K562 (cell line): Measurements from ENCODE around the gene HADHA. TPM values are rescaled to one million over a fixed set of nuclear protein-coding genes. Genes with fewer than 3 reads are reported as not detected.
A peak's percentile ranks its signal among the peaks of the same experiment; 100 is the strongest.

ENCODE experiments used
- ATAC-seq: fragments of 200-7000 bp; cut with Tn5 transposase; 3 replicates; pipeline ENCODE4 v1.9.1; 2020; ENCODE audit warnings: moderate library complexity
- BruUV-seq: library from RNA; stranded (reverse); fragments of 400-500 nt; replicated peaks from 2 replicates; lab custom pipeline; 2021; lab: Mats Ljungman, UMichigan
- CTCF ChIA-PET: fragments of 300-600 bp; formaldehyde crosslinking; extraction: SDS; loops from one replicate; lab custom pipeline; 2021; ENCODE audit warnings: low intra/inter-chr PET ratio; lab: Yijun Ruan, JAX
- POLR2A ChIA-PET: fragments of 300-600, 350-650 bp; sonication (Branson Sonifier 250); formaldehyde crosslinking; extraction: SDS; loops from one replicate; lab custom pipeline; 2021; ENCODE audit warnings: antibody characterized with exemption, inconsistent platforms; lab: Yijun Ruan, JAX
- DNase-seq, 4 experiments: peaks; one replicate each; pipeline versions ENCODE4 v3.0.0 to v3.0.0-alpha.2; 2011 to 2018; ENCODE audit warnings: low spot score in 3 of 4, mixed read lengths in 3 of 4; ENCODE audit errors: extremely low read depth in 1 of 4
- FAIRE-seq: peaks from 2 replicates; lab custom pipeline; 2011; peaks lifted over from hg19 to GRCh38; lab: Jason Lieb, UNC
- H2AFZ ChIP-seq: 2 replicates; pipeline ENCODE4 v1.6.0; 2011; ENCODE audit warnings: low read depth, low read length, control low read depth, inconsistent platforms
- H3K27ac ChIP-seq: fragments of 200-600 bp; 3 replicates; pipeline ENCODE4 v1.8.0; 2011; ENCODE audit warnings: low read depth, mild to moderate bottlenecking, control low read depth, inconsistent platforms, low read length, moderate library complexity, mixed read lengths; ENCODE audit errors: extremely low read depth
- H3K27me3 ChIP-seq, 2 experiments: fragments of 300-600 bp in 1 of 2; 2 replicates in 1 of 2; 3 replicates in 1 of 2; pipeline versions ENCODE4 v1.6.0 to v1.8.0; 2011; ENCODE audit warnings: inconsistent platforms in 2 of 2, low read length in 2 of 2, mild to moderate bottlenecking in 1 of 2, mixed read lengths in 1 of 2, moderate library complexity in 1 of 2; ENCODE audit not compliant: control insufficient read depth in 2 of 2, insufficient read depth in 2 of 2
- H3K36me3 ChIP-seq: fragments of 300-600 bp; 3 replicates; pipeline ENCODE4 v1.8.0; 2011; ENCODE audit warnings: mild to moderate bottlenecking, low read length, inconsistent platforms; ENCODE audit not compliant: control insufficient read depth, insufficient read depth
- H3K4me1 ChIP-seq, 2 experiments: fragments of 200-600 bp in 1 of 2; replicated peaks in 1 of 2; 2 replicates in 1 of 2; 3 replicates in 1 of 2; pipeline versions ENCODE4 v1.5.1 to v1.8.0; 2011; ENCODE audit warnings: inconsistent platforms in 2 of 2, low read length in 2 of 2, mild to moderate bottlenecking in 1 of 2, mixed read lengths in 1 of 2, moderate library complexity in 1 of 2; ENCODE audit not compliant: control insufficient read depth in 2 of 2, insufficient read depth in 2 of 2
- H3K4me2 ChIP-seq: 2 replicates; pipeline ENCODE4 v1.6.1; 2011; ENCODE audit warnings: low read length, control low read depth, inconsistent platforms, mixed read lengths; ENCODE audit not compliant: insufficient read depth
- H3K4me3 ChIP-seq: fragments of 200-600 bp; sonication (generic), shearing (Covaris generic); 2 replicates; pipeline ENCODE4 v1.5.1; 2016; ENCODE audit warnings: control low read depth, inconsistent platforms
- H3K79me2 ChIP-seq: fragments of 200-600 bp; 3 replicates; pipeline ENCODE4 v1.8.0; 2011; ENCODE audit warnings: low read length, inconsistent platforms; ENCODE audit not compliant: control insufficient read depth, insufficient read depth
- H3K9ac ChIP-seq, 2 experiments: 2 replicates each; pipeline versions ENCODE4 v1.6.0 to v1.6.1; 2011; ENCODE audit warnings: low read depth in 2 of 2, low read length in 2 of 2, control low read depth in 1 of 2, inconsistent platforms in 1 of 2, mild to moderate bottlenecking in 1 of 2, mixed read lengths in 1 of 2; ENCODE audit not compliant: insufficient read depth in 1 of 2
- H3K9me1 ChIP-seq: one replicate; pipeline ENCODE4 v1.6.0; 2011; ENCODE audit warnings: inconsistent platforms, mild to moderate bottlenecking, low read length, moderate library complexity; ENCODE audit not compliant: control insufficient read depth, insufficient read depth
- H3K9me3 ChIP-seq: replicated peaks from 2 replicates; pipeline ENCODE4 v1.5.1; 2011; ENCODE audit warnings: low read depth, low read length, inconsistent platforms; ENCODE audit not compliant: control insufficient read depth, insufficient read depth
- H4K20me1 ChIP-seq: replicated peaks from 2 replicates; pipeline ENCODE4 v1.6.1; 2011; ENCODE audit warnings: low read length, inconsistent platforms, mixed read lengths; ENCODE audit not compliant: control insufficient read depth, insufficient read depth
- ASH1L ChIP-seq: fragments of 450-650 bp; IDR thresholded peaks from 2 replicates; pipeline ENCODE4 v1.6.1; 2018; ENCODE audit warnings: borderline replicate concordance, mild to moderate bottlenecking, low read depth; ENCODE audit not compliant: partially characterized antibody
- ILK ChIP-seq: fragments of 450-650 bp; IDR thresholded peaks from 2 replicates; pipeline ENCODE4 v1.6.1; 2016; ENCODE audit warnings: missing genetic modification characterization, low read depth, mild to moderate bottlenecking, missing compliant biosample characterization, moderate library complexity, borderline replicate concordance
- MTA2 ChIP-seq: fragments of 450-650 bp; IDR thresholded peaks from 2 replicates; pipeline ENCODE4 v1.6.1; 2016; ENCODE audit warnings: low read depth
- RBM39 ChIP-seq: fragments of 200-400 bp; formaldehyde crosslinking; optimal IDR thresholded peaks from 2 replicates; pipeline ENCODE3; 2018; ENCODE audit warnings: low read depth, low read length
- RCOR1 ChIP-seq, 2 experiments: IDR thresholded peaks; 2 replicates each; pipeline ENCODE4 v1.6.1; 2012; ENCODE audit warnings: low read depth in 2 of 2, low read length in 2 of 2, borderline replicate concordance in 1 of 2, improper control_type of control experiment in 1 of 2
- SIRT6 ChIP-seq: IDR thresholded peaks from one replicate; pipeline ENCODE4 v1.6.1; 2012; ENCODE audit warnings: low read depth, mild to moderate bottlenecking, control low read depth, inconsistent platforms, low read length, moderate library complexity
- TRIM24 ChIP-seq, 2 experiments: fragments of 450-650 bp; IDR thresholded peaks; 2 replicates each; pipeline ENCODE4 v1.6.1; 2016
- ZBTB8A ChIP-seq: fragments of 450-650 bp; IDR thresholded peaks from 2 replicates; pipeline ENCODE4 v1.6.1; 2018; ENCODE audit warnings: mild to moderate bottlenecking, moderate library complexity; ENCODE audit not compliant: partially characterized antibody
- ZNF133 ChIP-seq: fragments of 250-450 bp; sonication (Bioruptor Pico); IDR thresholded peaks from 2 replicates; pipeline ENCODE4 v1.4.0; 2020; ENCODE audit warnings: mild to moderate bottlenecking
- ZNF143 ChIP-seq: sonication (generic); formaldehyde crosslinking; IDR thresholded peaks from 2 replicates; pipeline ENCODE4 v1.9.0; 2022; ENCODE audit warnings: mild to moderate bottlenecking, missing genetic modification reagents
- ZNF212 ChIP-seq: fragments of 450-650 bp; formaldehyde crosslinking; IDR thresholded peaks from 2 replicates; pipeline ENCODE4 v1.4.0; 2020; ENCODE audit warnings: mild to moderate bottlenecking
- WGBS: fragments of 100-300 bp; shearing (Covaris generic); methylation state at CpG from one replicate; pipeline ENCODE4 v1.1.6; 2016; ENCODE audit warnings: low coverage, mixed read lengths; ENCODE audit not compliant: insufficient coverage; ENCODE audit errors: missing lambda C conversion rate; 5-methylcytosine and 5-hydroxymethylcytosine counted together
- in situ Hi-C: fragments of 300-500 bp; cut with MboI; formaldehyde crosslinking; loops from 4 replicates; pipeline ENCODE4 v1.15.0; 2018; ENCODE audit warnings: inconsistent platforms, mixed read lengths
- intact Hi-C: fragments of 100-400 bp; cut with micrococcal nuclease; formaldehyde crosslinking; loops from 2 replicates; pipeline ENCODE4 v1.14.2; 2022
- polyA plus RNA-seq, 8 experiments: library from polyadenylated mRNA; depleted of rRNA in 4 of 8; stranded (reverse) in 5 of 8; unstranded in 3 of 8; fragments of >200 nt; fragmentation: Nextera tagmentation in 2 of 8; fragmentation: Illumina TruSeq in 1 of 8; extraction: Ambion mirVana in 2 of 8; extraction: Trizol in 1 of 8; gene quantifications; 2 replicates each; pipeline versions ENCODE4 v1.2.1 to v1.2.3, GENCODE V29; 2011 to 2014; ENCODE audit warnings: inconsistent platforms in 1 of 8, missing spikeins in 1 of 8
- total RNA-seq, 7 experiments: library from RNA; depleted of rRNA in 6 of 7; stranded (reverse); fragments of >200 nt in 6 of 7; fragmentation: Illumina TruSeq in 2 of 7; extraction: Trizol in 2 of 7; gene quantifications; 2 replicates each; pipeline versions ENCODE4 v1.2.1 to v1.2.3, GENCODE V29; 2011 to 2021; ENCODE audit warnings: low replicate concordance in 1 of 7
- TF ChIP-seq, protein P1 (sequence below), 2 experiments: fragments of 450-650 bp in 1 of 2; IDR thresholded peaks; 2 replicates each; pipeline ENCODE4 v1.6.1; 2011 to 2017; ENCODE audit warnings: low read depth in 2 of 2, antibody characterized with exemption in 1 of 2, borderline replicate concordance in 1 of 2, low read length in 1 of 2, mild to moderate bottlenecking in 1 of 2, mixed read lengths in 1 of 2; ENCODE audit not compliant: control insufficient read depth in 1 of 2
- TF ChIP-seq, protein P2 (sequence below): sonication (generic); formaldehyde crosslinking; IDR thresholded peaks from 2 replicates; pipeline ENCODE4 v1.8.1; 2022; ENCODE audit warnings: missing genetic modification reagents
- TF ChIP-seq, protein P3 (sequence below): sonication (generic); formaldehyde crosslinking; IDR thresholded peaks from 2 replicates; pipeline ENCODE4 v1.8.0; 2022; ENCODE audit warnings: mild to moderate bottlenecking, missing genetic modification reagents

The HADHA gene
- total and polyA plus RNA-seq, 9 of the 15 experiments (the other 6 are each of a cell fraction or from before 2014, with no cell fraction given): 145 to 326 (median 202) TPM

DNA sequence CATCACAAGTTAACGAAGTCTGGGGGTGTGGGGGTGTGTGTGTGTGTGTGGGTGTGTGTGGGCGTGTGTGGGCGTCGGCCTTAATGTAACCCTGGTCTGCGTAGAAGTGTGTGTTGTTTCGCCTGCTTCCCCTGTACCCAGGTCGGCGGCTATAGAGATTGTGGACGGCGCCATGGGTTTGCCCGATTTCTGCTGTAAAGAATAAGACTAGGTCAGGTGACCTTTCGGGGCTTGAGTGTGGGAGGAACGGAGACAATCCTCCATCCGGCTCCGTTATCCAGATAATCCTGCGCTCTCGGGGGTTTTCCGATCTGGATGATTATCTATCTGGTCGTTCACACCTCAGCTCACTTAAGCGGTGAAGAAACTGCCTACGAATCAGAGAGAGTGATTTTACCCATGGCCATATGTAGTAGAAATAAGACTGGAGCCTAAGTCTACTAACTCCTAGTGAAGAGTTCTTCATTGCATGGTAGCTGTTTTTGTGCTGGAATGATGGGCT lies 850 bp upstream of the HADHA start:
- Histone ChIP-seq H3K4me2 (peak overlapping the region; percentile 87), H3K27me3 (no peaks in the 10 kb centered on the region), H2AFZ (peak overlapping the region; percentile 90), H3K27ac (peak overlapping the region; percentile 95), H3K9me3 (no peaks in the 10 kb centered on the region), H3K79me2 (peaks cover 100% of the 10 kb centered on the region), H4K20me1 (no peaks in the 10 kb centered on the region), H3K9me1 (no peaks in the 10 kb centered on the region), H3K4me1 (peaks cover 8 to 15% of the 10 kb centered on the region in 2 experiments; a peak in 3 of 5 replicates), H3K9ac (peak overlapping the region; percentile 84 to 99), H3K36me3 (peaks cover 5% of the 10 kb centered on the region; the same call in 2 of the 3 replicates), H3K4me3 (peak overlapping the region; percentile 82)
- CTCF ChIA-PET: interaction anchor here (0.7 kb wide), 1 partner anchor 224 kb away, joined by 3 read pairs; no protein-coding TSS in a partner anchor
- peak; percentile 23 for FAIRE-seq
- ATAC-seq: peak; percentile 39
- WGBS: under 1% methylated on average over 21 of the region's 21 CpGs
- intact Hi-C loops: no loop called here
- POLR2A ChIA-PET: interaction anchor here (0.6 to 6.0 kb wide), 16 partner anchors 8 to 306 kb away, joined by 3 to 74 read pairs (median 3); no protein-coding TSS in a partner anchor
- in situ Hi-C loops: no loop called here
- TSS peak; percentile 62 for BruUV-seq
- peak; percentile 15 to 61 (median 30) for DNase-seq
- TF ChIP-seq, protein P1, sequence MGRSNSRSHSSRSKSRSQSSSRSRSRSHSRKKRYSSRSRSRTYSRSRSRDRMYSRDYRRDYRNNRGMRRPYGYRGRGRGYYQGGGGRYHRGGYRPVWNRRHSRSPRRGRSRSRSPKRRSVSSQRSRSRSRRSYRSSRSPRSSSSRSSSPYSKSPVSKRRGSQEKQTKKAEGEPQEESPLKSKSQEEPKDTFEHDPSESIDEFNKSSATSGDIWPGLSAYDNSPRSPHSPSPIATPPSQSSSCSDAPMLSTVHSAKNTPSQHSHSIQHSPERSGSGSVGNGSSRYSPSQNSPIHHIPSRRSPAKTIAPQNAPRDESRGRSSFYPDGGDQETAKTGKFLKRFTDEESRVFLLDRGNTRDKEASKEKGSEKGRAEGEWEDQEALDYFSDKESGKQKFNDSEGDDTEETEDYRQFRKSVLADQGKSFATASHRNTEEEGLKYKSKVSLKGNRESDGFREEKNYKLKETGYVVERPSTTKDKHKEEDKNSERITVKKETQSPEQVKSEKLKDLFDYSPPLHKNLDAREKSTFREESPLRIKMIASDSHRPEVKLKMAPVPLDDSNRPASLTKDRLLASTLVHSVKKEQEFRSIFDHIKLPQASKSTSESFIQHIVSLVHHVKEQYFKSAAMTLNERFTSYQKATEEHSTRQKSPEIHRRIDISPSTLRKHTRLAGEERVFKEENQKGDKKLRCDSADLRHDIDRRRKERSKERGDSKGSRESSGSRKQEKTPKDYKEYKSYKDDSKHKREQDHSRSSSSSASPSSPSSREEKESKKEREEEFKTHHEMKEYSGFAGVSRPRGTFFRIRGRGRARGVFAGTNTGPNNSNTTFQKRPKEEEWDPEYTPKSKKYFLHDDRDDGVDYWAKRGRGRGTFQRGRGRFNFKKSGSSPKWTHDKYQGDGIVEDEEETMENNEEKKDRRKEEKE (IDR thresholded peaks at IDR 0.05; ENCODE audit: borderline replicate concordance in 1 of 2, control insufficient read depth in 1 of 2, low read depth in 2 of 2, low read length in 1 of 2): no peak
- TF ChIP-seq TRIM24 (IDR thresholded peaks at IDR 0.05) (no peak), ZBTB8A (no peak), ZNF133 (CRISPR knock-in tag) (no peak), ZNF212 (CRISPR knock-in tag) (no peak), SIRT6 (no peak), RCOR1 (IDR thresholded peaks at IDR 0.05; ENCODE audit: borderline replicate concordance in 1 of 2, low read depth in 2 of 2, low read length in 2 of 2) (no peak; a peak in 1 of 4 replicates), MTA2 (no peak), ILK (tag) (no peak), RBM39 (peak; percentile 16), ASH1L (no peak), ZNF143 (CRISPR knock-in tag) (no peak)
- TF ChIP-seq, protein P2, sequence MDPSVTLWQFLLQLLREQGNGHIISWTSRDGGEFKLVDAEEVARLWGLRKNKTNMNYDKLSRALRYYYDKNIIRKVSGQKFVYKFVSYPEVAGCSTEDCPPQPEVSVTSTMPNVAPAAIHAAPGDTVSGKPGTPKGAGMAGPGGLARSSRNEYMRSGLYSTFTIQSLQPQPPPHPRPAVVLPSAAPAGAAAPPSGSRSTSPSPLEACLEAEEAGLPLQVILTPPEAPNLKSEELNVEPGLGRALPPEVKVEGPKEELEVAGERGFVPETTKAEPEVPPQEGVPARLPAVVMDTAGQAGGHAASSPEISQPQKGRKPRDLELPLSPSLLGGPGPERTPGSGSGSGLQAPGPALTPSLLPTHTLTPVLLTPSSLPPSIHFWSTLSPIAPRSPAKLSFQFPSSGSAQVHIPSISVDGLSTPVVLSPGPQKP: no peak
- TF ChIP-seq, protein P3, sequence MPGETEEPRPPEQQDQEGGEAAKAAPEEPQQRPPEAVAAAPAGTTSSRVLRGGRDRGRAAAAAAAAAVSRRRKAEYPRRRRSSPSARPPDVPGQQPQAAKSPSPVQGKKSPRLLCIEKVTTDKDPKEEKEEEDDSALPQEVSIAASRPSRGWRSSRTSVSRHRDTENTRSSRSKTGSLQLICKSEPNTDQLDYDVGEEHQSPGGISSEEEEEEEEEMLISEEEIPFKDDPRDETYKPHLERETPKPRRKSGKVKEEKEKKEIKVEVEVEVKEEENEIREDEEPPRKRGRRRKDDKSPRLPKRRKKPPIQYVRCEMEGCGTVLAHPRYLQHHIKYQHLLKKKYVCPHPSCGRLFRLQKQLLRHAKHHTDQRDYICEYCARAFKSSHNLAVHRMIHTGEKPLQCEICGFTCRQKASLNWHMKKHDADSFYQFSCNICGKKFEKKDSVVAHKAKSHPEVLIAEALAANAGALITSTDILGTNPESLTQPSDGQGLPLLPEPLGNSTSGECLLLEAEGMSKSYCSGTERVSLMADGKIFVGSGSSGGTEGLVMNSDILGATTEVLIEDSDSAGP (CRISPR knock-in tag): no peak
